ENCODE data around the gene SAMD11. TPM values are rescaled to one million over a fixed set of nuclear protein-coding genes. Genes with fewer than 3 reads are reported as not detected.

Gene SAMD11
- total RNA-seq, 1 donor from 2014 or later, result 0.07 TPM

- DNase-seq (ENCODE audit: low read depth, low spot score), result no peak
Observed at GRCh38 chr1:905071-905749, 18.5 kb upstream of the SAMD11 start.

- no peak for DNase-seq (ENCODE audit: low read depth, low spot score)
Observed at GRCh38 chr1:905811-906599, 17.7 kb upstream of the SAMD11 start.

DNA sequence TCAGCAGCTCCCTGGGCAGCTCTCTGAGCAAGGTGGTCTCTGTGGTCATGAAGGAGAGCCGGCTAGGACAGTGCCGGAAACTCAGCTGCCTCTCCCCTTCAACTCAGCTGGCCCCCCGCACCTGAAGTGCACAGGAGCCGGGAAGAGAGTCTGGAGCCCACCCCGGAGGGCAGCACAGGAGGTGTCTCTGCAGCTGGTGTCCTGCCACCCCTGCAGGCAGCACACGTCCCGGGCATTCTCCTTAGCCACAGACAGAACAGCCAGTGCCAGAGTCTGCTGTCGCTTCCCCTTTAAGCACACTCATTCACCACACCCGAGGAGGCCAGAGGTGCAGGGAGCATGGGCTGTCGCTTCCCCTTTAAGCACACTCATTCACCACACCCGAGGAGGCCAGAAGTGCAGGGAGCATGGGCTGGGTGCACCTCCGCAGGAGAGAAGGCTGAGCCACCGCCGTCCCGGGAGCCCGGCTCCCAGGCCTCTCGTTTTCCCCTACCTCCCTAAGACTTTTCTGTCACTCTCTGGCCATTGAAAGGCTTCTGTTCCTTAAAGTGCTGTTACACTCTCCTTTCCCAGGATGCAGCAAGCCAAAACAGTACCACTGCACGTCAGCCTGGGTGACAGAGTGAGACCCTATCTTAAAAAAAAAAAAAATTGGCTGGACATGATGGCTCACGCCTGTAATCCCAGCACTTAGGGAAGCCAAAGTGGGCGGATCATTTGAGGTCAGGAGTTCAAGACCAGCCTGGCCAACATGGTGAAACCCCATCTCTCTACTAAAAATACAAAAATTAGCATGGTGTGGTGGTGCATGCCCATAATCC lies 16.9 kb upstream of the SAMD11 start:
- no peak for DNase-seq (ENCODE audit: low read depth, low spot score)

- no peak for DNase-seq (ENCODE audit: low read depth, low spot score)
Observed at GRCh38 chr1:907611-908451, 15.9 kb upstream of the SAMD11 start.

- DNase-seq (ENCODE audit: low read depth, low spot score), result no peak
Observed at GRCh38 chr1:908661-909060, 15.1 kb upstream of the SAMD11 start.

- DNase-seq (ENCODE audit: low read depth, low spot score), result no peak
Observed at GRCh38 chr1:909861-910310, 13.8 kb upstream of the SAMD11 start.

- no peak for DNase-seq (ENCODE audit: low read depth, low spot score)
Observed at GRCh38 chr1:910311-910880, 13.3 kb upstream of the SAMD11 start.

GRCh38 chr1:910881-911721 lies 12.6 kb upstream of the SAMD11 start:
- DNase-seq (ENCODE audit: low read depth, low spot score), result no peak

- no peak for DNase-seq (ENCODE audit: low read depth, low spot score)
Observed at GRCh38 chr1:911875-912739, 11.6 kb upstream of the SAMD11 start.

GRCh38 chr1:912740-913301 lies 10.9 kb upstream of the SAMD11 start:
- DNase-seq (ENCODE audit: low read depth, low spot score), result no peak

- no peak for DNase-seq (ENCODE audit: low read depth, low spot score)
Observed at GRCh38 chr1:913491-914130, 10.1 kb upstream of the SAMD11 start.

GRCh38 chr1:914131-914890 lies 9.4 kb upstream of the SAMD11 start:
- DNase-seq (ENCODE audit: low read depth, low spot score), result no peak

GRCh38 chr1:914891-915280 lies 8.8 kb upstream of the SAMD11 start:
- no peak for DNase-seq (ENCODE audit: low read depth, low spot score)

DNA sequence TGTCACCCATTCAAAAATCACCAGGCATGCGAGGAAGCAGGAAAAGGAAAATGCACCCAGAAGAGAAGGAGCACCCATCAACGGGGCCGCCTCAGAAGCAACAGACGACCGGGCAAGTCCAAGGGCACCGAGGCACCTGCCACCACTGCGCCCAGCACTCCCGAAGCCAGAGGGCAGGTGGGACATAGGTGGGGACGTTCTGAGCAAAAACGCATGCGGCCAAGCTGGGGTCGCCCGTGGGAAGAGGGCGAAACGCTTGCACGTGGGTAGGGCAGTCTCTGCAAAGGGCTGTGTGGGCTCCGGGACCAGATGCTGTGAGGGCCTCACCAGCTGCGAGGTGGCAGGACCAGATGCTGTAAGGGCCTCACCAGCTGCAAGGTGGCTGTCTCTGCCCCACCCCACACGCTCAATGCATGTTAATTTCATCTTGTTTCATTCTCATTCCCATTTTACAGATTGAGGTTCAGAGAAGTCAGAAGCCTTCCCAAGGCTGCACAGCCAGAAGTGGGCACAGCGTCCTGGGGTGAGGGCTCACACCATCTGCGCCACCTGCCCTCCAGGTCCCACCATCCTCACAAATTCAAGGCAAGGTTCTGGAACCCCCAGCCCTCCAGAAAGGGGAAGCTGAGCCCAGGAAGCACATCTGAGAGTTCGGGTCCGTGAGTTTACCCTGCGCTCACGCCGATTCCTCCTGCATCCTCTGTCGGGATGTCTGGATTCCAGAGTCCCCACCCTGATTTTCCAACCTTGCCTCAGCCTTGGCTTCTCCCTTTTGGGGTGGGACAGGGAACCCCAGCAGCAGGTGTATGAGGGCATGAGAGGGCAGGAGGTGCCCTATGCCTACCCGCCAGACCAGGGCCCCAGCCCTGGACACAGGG lies 8.2 kb upstream of the SAMD11 start:
- no peak for DNase-seq (ENCODE audit: low read depth, low spot score)

DNA sequence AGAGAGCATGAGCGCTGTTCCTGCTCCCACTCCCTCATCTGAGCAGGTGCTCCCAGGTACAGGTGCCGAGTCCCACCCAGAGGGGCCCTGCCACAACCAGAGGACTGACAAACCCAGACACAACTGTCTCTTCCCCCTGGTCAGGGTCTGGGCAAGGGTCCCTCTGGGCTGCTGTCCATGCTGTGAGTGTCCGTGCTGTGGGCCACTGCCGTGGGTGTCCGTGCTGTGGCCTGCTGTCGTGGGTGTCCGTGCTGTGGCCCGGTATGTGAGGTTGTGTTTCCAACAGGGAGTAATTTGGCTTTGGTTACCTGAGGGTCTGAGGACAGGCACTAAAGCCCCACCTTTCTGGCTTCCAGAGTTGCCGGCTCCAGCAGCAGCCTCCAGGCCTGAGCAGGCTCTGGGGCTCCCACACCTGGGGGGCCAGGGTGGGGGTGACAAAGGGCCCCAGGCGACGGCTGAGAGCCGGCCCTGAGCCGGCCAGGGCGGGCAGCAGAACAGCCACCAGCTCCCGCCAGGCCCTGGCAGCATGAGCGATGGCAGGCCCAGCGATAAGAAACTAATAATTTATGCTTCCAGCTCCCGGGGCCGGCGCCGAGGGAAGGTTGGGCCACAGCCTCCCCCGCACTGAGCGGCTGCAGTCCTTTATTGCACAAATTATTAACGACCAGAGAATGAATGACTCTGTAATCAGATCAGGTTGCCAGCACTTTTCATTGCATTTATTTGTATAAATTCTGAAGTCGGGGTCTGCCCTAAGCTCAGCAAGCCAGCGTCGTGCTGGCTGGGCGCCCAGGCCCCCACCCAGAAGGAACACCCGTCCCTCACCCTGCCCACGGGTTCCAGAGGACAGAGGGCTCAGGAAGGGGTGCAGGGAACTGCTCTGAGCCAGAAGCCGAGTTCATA lies 7.3 kb upstream of the SAMD11 start:
- no peak for DNase-seq (ENCODE audit: low read depth, low spot score)

All from pulmonary artery endothelial cell (primary cell).